ENCODE results near the gene CFAP91. TPM values are rescaled to one million over a fixed set of nuclear protein-coding genes. Genes with fewer than 3 reads are reported as not detected.
"Not testable (repeated sequence)": the region's sequence is repeated elsewhere in the genome, so short reads cannot be mapped to it uniquely, and the experiment has no call there.

Gene CFAP91
- total RNA-seq, 2 donors from 2014 or later, result not detected

GRCh38 chr3:119669906-119670570 is 32.8 kb upstream of the CFAP91 start:
- no peaks in the 10 kb centered on the region for H3K9me3 Mint-ChIP-seq
- H3K4me1 Mint-ChIP-seq (ENCODE audit: low read depth in 2 of 2), result peaks cover 2 to 7% of the 10 kb centered on the region in 2 donors
- H3K27ac Mint-ChIP-seq, result peak overlapping the region in 1 of 2 donors; percentile 39
- H3K36me3 Mint-ChIP-seq, result peaks cover 11% of the 10 kb centered on the region
- no peak for DNase-seq (ENCODE audit: low spot score)
- no peak overlapping the region for H3K4me3 Mint-ChIP-seq
- no peaks in the 10 kb centered on the region for H3K27me3 Mint-ChIP-seq
- no peak for ATAC-seq

GRCh38 chr3:119672776-119673175 is 30.0 kb upstream of the CFAP91 start:
- Mint-ChIP-seq H3K4me3 (no peak overlapping the region), H3K4me1 (ENCODE audit: low read depth in 2 of 2) (peaks cover 25 to 30% of the 10 kb centered on the region in 2 donors), H3K36me3 (peaks cover 6% of the 10 kb centered on the region)

DNA sequence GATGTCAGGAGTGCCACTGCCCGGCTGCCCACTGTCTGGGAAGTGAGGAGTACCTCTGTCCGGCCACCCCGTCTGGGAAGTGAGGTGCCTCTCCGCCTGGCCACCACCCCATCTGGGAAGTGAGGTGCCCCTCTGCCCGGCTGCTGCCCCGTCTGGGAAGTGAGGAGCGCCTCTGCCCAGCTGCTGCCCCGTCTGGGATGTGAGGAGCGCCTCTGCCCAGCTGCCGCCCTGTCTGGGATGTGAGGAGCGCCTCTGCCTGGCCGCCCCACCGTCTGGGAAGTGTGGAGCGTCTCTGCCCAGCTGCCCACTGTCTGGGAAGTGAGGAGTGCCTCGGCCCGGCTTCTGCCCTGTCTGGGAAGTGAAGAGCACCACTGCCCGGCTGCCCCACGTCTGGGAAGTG is 28.9 kb upstream of the CFAP91 start:
- no peak overlapping the region for H3K27ac Mint-ChIP-seq
- H3K27me3 Mint-ChIP-seq, result no peaks in the 10 kb centered on the region
- no peak for DNase-seq (ENCODE audit: low spot score)
- peaks cover 26 to 30% of the 10 kb centered on the region in 2 donors for H3K4me1 Mint-ChIP-seq (ENCODE audit: low read depth in 2 of 2)
- H3K36me3 Mint-ChIP-seq, result peaks cover 6% of the 10 kb centered on the region
- no peaks in the 10 kb centered on the region for H3K9me3 Mint-ChIP-seq
- no peak overlapping the region for H3K4me3 Mint-ChIP-seq
- no peak for ATAC-seq

More at GRCh38 chr3:119672776-119673175, 30.0 kb upstream of the CFAP91 start:
- ATAC-seq, result no peak
- no peaks in the 10 kb centered on the region for H3K9me3 Mint-ChIP-seq
- no peak overlapping the region for H3K27ac Mint-ChIP-seq
- no peak for DNase-seq (ENCODE audit: low spot score)
- no peaks in the 10 kb centered on the region for H3K27me3 Mint-ChIP-seq

GRCh38 chr3:119675188-119675874 is 27.5 kb upstream of the CFAP91 start:
- Mint-ChIP-seq H3K4me3 (peak overlapping the region; percentile 89), H3K27ac (peak overlapping the region; percentile 96 to 98), H3K27me3 (no peaks in the 10 kb centered on the region), H3K36me3 (peaks cover 6% of the 10 kb centered on the region), H3K4me1 (ENCODE audit: low read depth in 2 of 2) (peaks cover 26 to 30% of the 10 kb centered on the region in 2 donors), H3K9me3 (no peaks in the 10 kb centered on the region)
- ATAC-seq (no peak), DNase-seq (ENCODE audit: low spot score) (no peak)

DNA sequence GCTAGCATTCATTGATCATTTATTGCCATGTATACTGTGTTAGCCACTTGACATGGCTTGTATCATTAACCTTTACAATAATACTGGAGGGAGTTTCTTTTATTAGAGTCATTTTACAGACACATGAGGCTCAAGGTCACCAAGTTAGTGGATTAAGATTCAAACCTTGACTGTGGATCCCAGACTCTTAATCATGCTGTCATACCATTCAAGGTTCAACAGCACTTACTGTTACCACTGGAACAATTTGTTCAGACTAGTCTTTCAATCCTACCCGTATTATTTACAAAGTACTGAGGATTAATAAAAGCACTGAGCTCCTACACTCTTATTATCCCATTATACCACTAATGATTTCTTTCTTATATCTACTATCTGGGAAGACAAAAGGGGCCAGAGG is 26.8 kb upstream of the CFAP91 start:
- Mint-ChIP-seq H3K4me1 (ENCODE audit: low read depth in 2 of 2) (peaks cover 26 to 30% of the 10 kb centered on the region in 2 donors), H3K36me3 (peaks cover 6% of the 10 kb centered on the region), H3K27me3 (no peaks in the 10 kb centered on the region), H3K9me3 (no peaks in the 10 kb centered on the region), H3K27ac (peak overlapping the region; percentile 96 to 98), H3K4me3 (peak overlapping the region; percentile 89)
- DNase-seq (ENCODE audit: low spot score), result no peak
- ATAC-seq, result no peak

DNA sequence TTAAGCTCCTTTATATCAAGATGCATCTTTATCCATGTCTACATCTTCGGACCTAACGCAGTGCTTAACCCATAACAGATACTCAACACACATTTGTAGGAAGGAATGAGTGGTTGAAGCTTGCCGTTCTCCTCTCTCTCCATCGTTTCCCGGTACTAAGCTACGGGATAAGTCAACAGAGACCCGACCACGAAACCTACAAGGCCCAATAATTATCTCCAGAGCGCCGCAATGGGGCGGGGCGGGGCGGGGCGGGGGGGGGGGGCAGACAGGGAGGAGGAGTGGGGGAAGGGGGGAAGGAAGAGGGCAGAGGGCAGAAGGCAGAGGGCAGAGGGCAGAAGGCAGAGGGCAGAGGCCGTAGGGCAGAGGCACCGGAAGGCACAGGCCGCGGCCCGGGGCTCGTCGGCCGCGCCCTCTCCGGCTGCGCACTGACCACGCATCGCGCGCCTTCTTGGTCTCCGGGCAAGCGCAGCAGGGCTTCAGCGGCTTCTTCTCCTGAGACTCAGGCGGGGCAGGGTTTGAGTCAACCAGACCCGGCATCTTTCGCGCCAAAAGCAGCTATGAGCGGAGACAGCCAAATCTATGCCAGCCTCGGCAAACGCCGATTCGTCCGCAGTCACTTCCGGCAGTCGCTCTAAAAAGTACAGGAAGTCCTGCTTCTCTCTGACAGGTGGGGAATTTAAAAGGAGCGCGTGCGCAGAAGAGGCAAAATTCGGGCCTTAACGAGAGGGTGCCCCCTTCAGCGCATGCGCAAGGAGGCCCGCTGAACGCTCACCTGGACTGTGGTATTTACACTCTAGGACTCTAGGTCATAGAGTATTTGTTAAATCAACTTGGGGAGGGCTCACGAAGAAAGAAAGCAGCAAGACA is 25.8 kb upstream of the CFAP91 start, which contains the start of gene COX17:
Gene COX17, minus strand, starts transcription at position 636 of the 870 bp plus-strand sequence. Its CDS starts 96 bp downstream, at position 540.
- Mint-ChIP-seq H3K4me3 (peak within 1 kb of the TSS; percentile 89), H3K36me3 (peaks cover 2% of the 10 kb centered on the region)

GRCh38 chr3:119677641-119677934 is 25.2 kb upstream of the CFAP91 start:
- Mint-ChIP-seq H3K36me3 (no peaks in the 10 kb centered on the region), H3K4me1 (ENCODE audit: low read depth in 2 of 2) (peaks cover 26 to 27% of the 10 kb centered on the region in 2 donors), H3K27me3 (no peaks in the 10 kb centered on the region), H3K27ac (peak overlapping the region; percentile 96 to 98), H3K9me3 (no peaks in the 10 kb centered on the region), H3K4me3 (peak overlapping the region; percentile 89)
- ATAC-seq (no peak), DNase-seq (ENCODE audit: low spot score) (no peak)

More for the DNA sequence above, 25.8 kb upstream of the CFAP91 start, which contains the start of gene COX17:
- DNase-seq (ENCODE audit: low spot score), result peak; percentile 95
- peaks cover 26 to 30% of the 10 kb centered on the region in 2 donors for H3K4me1 Mint-ChIP-seq (ENCODE audit: low read depth in 2 of 2)
- peak within 1 kb of the TSS; percentile 96 to 98 for H3K27ac Mint-ChIP-seq
- ATAC-seq, result peak; percentile 94 to 96
- no peaks in the 10 kb centered on the region for H3K27me3 Mint-ChIP-seq
- no peaks in the 10 kb centered on the region for H3K9me3 Mint-ChIP-seq

DNA sequence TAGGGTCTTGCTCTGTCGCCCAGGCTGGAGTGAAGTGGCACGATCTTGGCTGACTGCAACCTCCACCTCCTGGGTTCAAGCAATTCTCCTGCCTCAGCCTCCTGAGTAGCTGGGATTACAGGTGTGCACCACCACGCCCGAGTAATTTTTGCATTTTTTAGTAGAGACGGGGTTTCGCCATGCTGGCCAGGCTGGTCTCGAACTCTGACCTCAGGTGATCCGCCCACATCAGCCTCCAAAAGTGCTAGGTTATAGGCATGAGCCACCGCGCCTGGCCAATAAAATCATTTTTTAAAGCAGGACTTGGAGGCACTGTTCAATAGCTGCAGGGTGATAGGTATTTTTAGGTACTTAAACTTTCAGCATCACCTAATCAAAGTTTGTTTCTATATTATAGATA is 24.6 kb upstream of the CFAP91 start:
- Mint-ChIP-seq H3K27ac (peak overlapping the region; percentile 96 to 98), H3K4me1 (ENCODE audit: low read depth in 2 of 2) (peaks cover 24 to 26% of the 10 kb centered on the region in 2 donors)
- H3K9me3 Mint-ChIP-seq; H3K27me3 Mint-ChIP-seq; H3K36me3 Mint-ChIP-seq; H3K4me3 Mint-ChIP-seq; DNase-seq (ENCODE audit: low spot score); ATAC-seq: not testable (repeated sequence)

DNA sequence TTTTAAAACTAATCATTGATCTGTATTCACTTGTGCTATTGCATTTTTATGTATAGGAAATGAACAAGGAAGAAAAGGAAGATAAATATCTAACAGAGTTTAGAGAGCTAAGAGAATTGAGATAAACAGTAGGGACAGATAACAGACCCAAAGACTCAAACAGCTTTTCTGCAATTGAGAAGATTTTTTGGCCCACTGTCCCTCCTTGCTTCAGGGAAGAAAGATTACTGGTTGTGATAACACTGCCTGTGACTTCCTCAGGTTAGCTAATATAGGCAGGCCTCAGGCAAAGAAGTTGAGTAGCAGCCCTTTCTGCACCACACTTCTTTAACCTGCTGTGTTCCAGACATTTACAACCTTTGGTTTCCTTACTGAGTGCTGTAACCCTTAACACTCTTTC is 22.9 kb upstream of the CFAP91 start:
- no peaks in the 10 kb centered on the region for H3K36me3 Mint-ChIP-seq
- no peak overlapping the region for H3K27ac Mint-ChIP-seq
- ATAC-seq (no peak), DNase-seq (ENCODE audit: low spot score) (no peak)
- H3K4me1 Mint-ChIP-seq (ENCODE audit: low read depth in 2 of 2), result peaks cover 24 to 26% of the 10 kb centered on the region in 2 donors
- no peaks in the 10 kb centered on the region for H3K27me3 Mint-ChIP-seq
- no peak overlapping the region for H3K4me3 Mint-ChIP-seq
- no peaks in the 10 kb centered on the region for H3K9me3 Mint-ChIP-seq

GRCh38 chr3:119681279-119681678 is 21.5 kb upstream of the CFAP91 start:
- no peaks in the 10 kb centered on the region for H3K9me3 Mint-ChIP-seq
- no peak overlapping the region for H3K4me3 Mint-ChIP-seq
- H3K4me1 Mint-ChIP-seq (ENCODE audit: low read depth in 2 of 2), result peaks cover 12 to 13% of the 10 kb centered on the region in 2 donors
- no peaks in the 10 kb centered on the region for H3K36me3 Mint-ChIP-seq
- DNase-seq (ENCODE audit: low spot score), result no peak
- no peaks in the 10 kb centered on the region for H3K27me3 Mint-ChIP-seq
- no peak for ATAC-seq
- no peak overlapping the region for H3K27ac Mint-ChIP-seq

GRCh38 chr3:119683421-119683820 is 19.4 kb upstream of the CFAP91 start:
- no peaks in the 10 kb centered on the region for H3K4me1 Mint-ChIP-seq (ENCODE audit: low read depth in 2 of 2)
- ATAC-seq (no peak), DNase-seq (ENCODE audit: low spot score) (no peak)
- no peak overlapping the region for H3K4me3 Mint-ChIP-seq
- no peaks in the 10 kb centered on the region for H3K36me3 Mint-ChIP-seq
- no peaks in the 10 kb centered on the region for H3K9me3 Mint-ChIP-seq
- H3K27me3 Mint-ChIP-seq, result peaks cover 7 to 8% of the 10 kb centered on the region in 2 donors
- H3K27ac Mint-ChIP-seq, result no peak overlapping the region

- H3K9me3 Mint-ChIP-seq, result peaks cover 3% of the 10 kb centered on the region
- H3K27ac Mint-ChIP-seq, result no peak overlapping the region
- H3K4me3 Mint-ChIP-seq, result no peak overlapping the region
- DNase-seq (ENCODE audit: low spot score) (no peak), ATAC-seq (no peak)
- no peaks in the 10 kb centered on the region for H3K36me3 Mint-ChIP-seq
- H3K4me1 Mint-ChIP-seq (ENCODE audit: low read depth in 2 of 2), result no peaks in the 10 kb centered on the region
- H3K27me3 Mint-ChIP-seq, result peaks cover 15 to 23% of the 10 kb centered on the region in 2 donors
Observed at GRCh38 chr3:119690043-119690656, 12.7 kb upstream of the CFAP91 start.

DNA sequence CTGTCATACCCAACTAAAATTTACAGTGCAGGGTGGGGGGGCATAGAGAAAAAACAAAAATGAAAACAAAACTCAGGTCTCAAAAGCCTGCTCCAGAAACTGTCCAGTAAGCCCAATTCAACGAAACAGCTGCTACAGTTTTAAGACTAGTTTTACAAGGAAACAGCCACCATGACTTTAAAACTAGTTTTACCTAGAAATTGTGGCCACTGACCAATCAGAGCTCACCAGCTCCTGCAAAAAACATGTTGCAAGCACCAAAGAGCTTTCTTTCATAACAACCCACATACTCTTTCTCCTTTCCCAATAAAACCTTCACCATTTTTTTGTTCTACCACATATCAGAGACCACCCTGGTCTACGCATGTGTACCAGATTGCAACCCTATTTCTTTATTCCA is 7.3 kb upstream of the CFAP91 start:
- H3K27ac Mint-ChIP-seq, result no peak overlapping the region
- no peak overlapping the region for H3K4me3 Mint-ChIP-seq
- H3K27me3 Mint-ChIP-seq, result peaks cover 1 to 11% of the 10 kb centered on the region in 2 donors
- H3K4me1 Mint-ChIP-seq (ENCODE audit: low read depth in 2 of 2), result peaks cover 12 to 20% of the 10 kb centered on the region in 2 donors
- H3K36me3 Mint-ChIP-seq, result no peaks in the 10 kb centered on the region
- no peak for DNase-seq (ENCODE audit: low spot score)
- ATAC-seq, result no peak
- H3K9me3 Mint-ChIP-seq, result peaks cover 4% of the 10 kb centered on the region

All from natural killer cell treated with Interleukin-12 subunit alpha and Interleukin-12 subunit beta and Interleukin-15 and Interleukin-18, amount 100 ng/mL, for 72 hours (primary cell).